Mesendoderm (in vitro differentiated cells): ENCODE results near the gene SLC40A1.
"Not testable (repeated sequence)": the region's sequence is repeated elsewhere in the genome, so short reads cannot be mapped to it uniquely, and the experiment has no call there.

ENCODE experiments used
- DNase-seq: peaks from one replicate; pipeline ENCODE4 v3.0.0; 2013
- H2AK5ac ChIP-seq: 2 replicates; pipeline ENCODE4 v1.6.1; 2013; ENCODE audit warnings: low read length, inconsistent platforms
- H2BK120ac ChIP-seq: 2 replicates; pipeline ENCODE4 v1.6.1; 2013; ENCODE audit warnings: low read depth, mild to moderate bottlenecking, low read length, moderate library complexity, mixed read lengths
- H2BK15ac ChIP-seq: replicated peaks from 2 replicates; pipeline ENCODE4 v1.6.1; 2013; ENCODE audit warnings: low read depth, mild to moderate bottlenecking, moderate library complexity
- H2BK5ac ChIP-seq: 2 replicates; pipeline ENCODE4 v1.6.1; 2013; ENCODE audit warnings: low read length, inconsistent platforms
- H3K18ac ChIP-seq: 2 replicates; pipeline ENCODE4 v1.6.1; 2013; ENCODE audit warnings: mild to moderate bottlenecking, low read length, mixed read lengths
- H3K23ac ChIP-seq: one replicate; pipeline ENCODE4 v1.6.1; 2013; ENCODE audit warnings: low read length
- H3K27ac ChIP-seq: 2 replicates; pipeline ENCODE4 v1.5.1; 2013; ENCODE audit warnings: low read depth, mild to moderate bottlenecking, inconsistent platforms, low read length, moderate library complexity
- H3K27me3 ChIP-seq: 2 replicates; pipeline ENCODE4 v1.6.1; 2013; ENCODE audit warnings: low read length, control low read depth, mild to moderate bottlenecking, inconsistent platforms; ENCODE audit not compliant: insufficient read depth, poor library complexity
- H3K36me3 ChIP-seq: 2 replicates; pipeline ENCODE4 v1.6.1; 2013; ENCODE audit warnings: low read length, inconsistent platforms; ENCODE audit not compliant: control insufficient read depth, insufficient read depth
- H3K4ac ChIP-seq: one replicate; pipeline ENCODE4 v1.6.1; 2013; ENCODE audit warnings: low read depth, mild to moderate bottlenecking, low read length, moderate library complexity
- H3K4me1 ChIP-seq: 2 replicates; pipeline ENCODE4 v1.6.1; 2013; ENCODE audit warnings: low read depth, low read length, inconsistent platforms; ENCODE audit not compliant: control insufficient read depth
- H3K4me2 ChIP-seq: 2 replicates; pipeline ENCODE4 v1.6.1; 2013; ENCODE audit warnings: low read length
- H3K4me3 ChIP-seq: 2 replicates; pipeline ENCODE4 v1.5.1; 2013; ENCODE audit warnings: mild to moderate bottlenecking, low read length
- H3K56ac ChIP-seq: one replicate; pipeline ENCODE4 v1.6.1; 2013; ENCODE audit warnings: low read length
- H3K79me1 ChIP-seq: 2 replicates; pipeline ENCODE4 v1.6.1; 2013; ENCODE audit warnings: low read length, inconsistent platforms
- H3K79me2 ChIP-seq: 2 replicates; pipeline ENCODE4 v1.6.1; 2013; ENCODE audit warnings: mild to moderate bottlenecking, low read length; ENCODE audit not compliant: control insufficient read depth, insufficient read depth
- H3K9ac ChIP-seq: 2 replicates; pipeline ENCODE4 v1.6.1; 2013; ENCODE audit warnings: low read length, inconsistent platforms
- H4K5ac ChIP-seq: one replicate; pipeline ENCODE4 v1.6.1; 2013; ENCODE audit warnings: low read length
- H4K8ac ChIP-seq: one replicate; pipeline ENCODE4 v1.6.1; 2013; ENCODE audit warnings: low read depth, mild to moderate bottlenecking, control low read depth, low read length, moderate library complexity
- WGBS: extraction: QIAGEN DNeasy Blood & Tissue Kit; methylation state at CpG from one replicate; pipeline ENCODE4 v1.1.7; 2013; ENCODE audit warnings: low lambda C conversion rate, missing lambda C conversion rate; ENCODE audit not compliant: insufficient coverage; ENCODE audit errors: extremely low coverage; 5-methylcytosine and 5-hydroxymethylcytosine counted together

SLC40A1 gene

GRCh38 chr2:189608795-189609422 is 28.3 kb upstream of the SLC40A1 start:
- H4K5ac ChIP-seq, result no peak overlapping the region
- no peak overlapping the region for H2BK120ac ChIP-seq
- DNase-seq, result no peak
- H2BK5ac ChIP-seq, result no peak overlapping the region
- no peaks in the 10 kb centered on the region for H3K79me2 ChIP-seq
- H3K4ac ChIP-seq, result no peak overlapping the region
- no CpG with 5 or more reads among the region's 2 CpGs for WGBS
- no peak overlapping the region for H3K4me3 ChIP-seq
- H3K4me2 ChIP-seq, result no peak overlapping the region
- no peak overlapping the region for H3K56ac ChIP-seq
- H3K9ac ChIP-seq, result no peak overlapping the region
- no peak overlapping the region for H4K8ac ChIP-seq
- H3K18ac ChIP-seq, result no peak overlapping the region
- no peak overlapping the region for H3K27ac ChIP-seq
- no peaks in the 10 kb centered on the region for H3K4me1 ChIP-seq
- no peaks in the 10 kb centered on the region for H3K27me3 ChIP-seq
- H2AK5ac ChIP-seq, result no peak overlapping the region
- H2BK15ac ChIP-seq, result no peak overlapping the region
- H3K79me1 ChIP-seq, result no peaks in the 10 kb centered on the region
- H3K23ac ChIP-seq, result no peak overlapping the region
- no peaks in the 10 kb centered on the region for H3K36me3 ChIP-seq

- H3K9ac ChIP-seq, result no peak overlapping the region
- no peak overlapping the region for H3K18ac ChIP-seq
- no peak overlapping the region for H3K4me2 ChIP-seq
- H3K23ac ChIP-seq, result no peak overlapping the region
- no peaks in the 10 kb centered on the region for H3K27me3 ChIP-seq
- H3K4me3 ChIP-seq, result no peak overlapping the region
- no peak overlapping the region for H2AK5ac ChIP-seq
- H2BK15ac ChIP-seq, result no peak overlapping the region
- H2BK5ac ChIP-seq, result no peak overlapping the region
- no peak for DNase-seq
- H3K79me2 ChIP-seq, result no peaks in the 10 kb centered on the region
- no peaks in the 10 kb centered on the region for H3K79me1 ChIP-seq
- no peak overlapping the region for H3K4ac ChIP-seq
- no peak overlapping the region for H3K27ac ChIP-seq
- H4K5ac ChIP-seq, result no peak overlapping the region
- H4K8ac ChIP-seq, result no peak overlapping the region
- no peaks in the 10 kb centered on the region for H3K36me3 ChIP-seq
- no CpG with 5 or more reads among the region's 4 CpGs for WGBS
- H2BK120ac ChIP-seq, result no peak overlapping the region
- H3K56ac ChIP-seq, result no peak overlapping the region
- H3K4me1 ChIP-seq, result no peaks in the 10 kb centered on the region
These were observed 27.6 kb upstream of the SLC40A1 start for GRCh38 chr2:189608170-189608569.

- no peak for DNase-seq
- Histone ChIP-seq H3K23ac (no peak overlapping the region), H3K4ac (no peak overlapping the region), H2AK5ac (no peak overlapping the region), H4K8ac (no peak overlapping the region), H3K79me2 (no peaks in the 10 kb centered on the region), H3K27me3 (no peaks in the 10 kb centered on the region), H3K27ac (no peak overlapping the region), H3K9ac (no peak overlapping the region), H3K18ac (no peak overlapping the region), H3K79me1 (no peaks in the 10 kb centered on the region), H2BK5ac (no peak overlapping the region), H3K4me3 (no peak overlapping the region), H2BK120ac (no peak overlapping the region), H3K56ac (no peak overlapping the region), H3K4me2 (no peak overlapping the region), H3K4me1 (no peaks in the 10 kb centered on the region), H4K5ac (no peak overlapping the region), H3K36me3 (no peaks in the 10 kb centered on the region), H2BK15ac (no peak overlapping the region)
- no CpG with 5 or more reads among the region's 4 CpGs for WGBS
These were observed 21.6 kb upstream of the SLC40A1 start for GRCh38 chr2:189602233-189602632.

GRCh38 chr2:189601652-189602051 is 21.1 kb upstream of the SLC40A1 start:
- not testable (repeated sequence) for H3K18ac ChIP-seq, H3K4me3 ChIP-seq, H2AK5ac ChIP-seq, H3K4me2 ChIP-seq, H3K79me1 ChIP-seq, H4K8ac ChIP-seq, H3K4ac ChIP-seq, H3K79me2 ChIP-seq, H2BK120ac ChIP-seq, H3K56ac ChIP-seq, H3K27me3 ChIP-seq, H3K27ac ChIP-seq, H4K5ac ChIP-seq, H3K23ac ChIP-seq, H3K4me1 ChIP-seq, H2BK5ac ChIP-seq, H3K9ac ChIP-seq, H3K36me3 ChIP-seq, DNase-seq, H2BK15ac ChIP-seq
- no CpG with 5 or more reads among the region's 2 CpGs for WGBS

GRCh38 chr2:189601043-189601442 is 20.5 kb upstream of the SLC40A1 start:
- H3K18ac ChIP-seq, result no peak overlapping the region
- no peak overlapping the region for H4K8ac ChIP-seq
- H3K4ac ChIP-seq, result no peak overlapping the region
- peak; percentile 59 for DNase-seq
- no peaks in the 10 kb centered on the region for H3K27me3 ChIP-seq
- H2BK15ac ChIP-seq, result no peak overlapping the region
- H2BK5ac ChIP-seq, result no peak overlapping the region
- no peak overlapping the region for H3K56ac ChIP-seq
- no peaks in the 10 kb centered on the region for H3K4me1 ChIP-seq
- WGBS, result no CpG with 5 or more reads among the region's 3 CpGs
- H3K36me3 ChIP-seq, result no peaks in the 10 kb centered on the region
- H3K4me2 ChIP-seq, result no peak overlapping the region
- no peak overlapping the region for H3K9ac ChIP-seq
- H3K4me3 ChIP-seq, result no peak overlapping the region
- H3K79me1 ChIP-seq, result no peaks in the 10 kb centered on the region
- no peak overlapping the region for H3K27ac ChIP-seq
- no peak overlapping the region for H2AK5ac ChIP-seq
- no peak overlapping the region for H3K23ac ChIP-seq
- no peaks in the 10 kb centered on the region for H3K79me2 ChIP-seq
- H2BK120ac ChIP-seq, result no peak overlapping the region
- H4K5ac ChIP-seq, result no peak overlapping the region

- Histone ChIP-seq H3K18ac (no peak overlapping the region), H2BK120ac (no peak overlapping the region), H3K79me2 (no peaks in the 10 kb centered on the region), H3K9ac (no peak overlapping the region), H3K36me3 (no peaks in the 10 kb centered on the region), H4K8ac (no peak overlapping the region), H3K27me3 (no peaks in the 10 kb centered on the region), H2BK5ac (no peak overlapping the region), H4K5ac (no peak overlapping the region), H3K4ac (no peak overlapping the region), H3K4me2 (no peak overlapping the region), H3K27ac (no peak overlapping the region), H3K4me1 (no peaks in the 10 kb centered on the region), H2BK15ac (no peak overlapping the region), H3K4me3 (no peak overlapping the region), H3K79me1 (no peaks in the 10 kb centered on the region), H3K56ac (no peak overlapping the region), H3K23ac (no peak overlapping the region), H2AK5ac (no peak overlapping the region)
- peak; percentile 66 for DNase-seq
- WGBS, result no CpG with 5 or more reads among the region's 1 CpG
These were observed 18.7 kb upstream of the SLC40A1 start for GRCh38 chr2:189599245-189599644.
